H1 (cell line): ENCODE data around the gene OR2W1. TPM values are rescaled to one million over a fixed set of nuclear protein-coding genes. Genes with fewer than 3 reads are reported as not detected.

Experiments
- CTCF ChIA-PET: fragments of 300-600 bp; sonication (Branson Sonifier 250); formaldehyde crosslinking; loops from one replicate; lab custom pipeline; 2021; ENCODE audit not compliant: partially characterized antibody; lab: Charles Lee
- POLR2A ChIA-PET: fragments of 300-600 bp; sonication (Branson Sonifier 250); formaldehyde crosslinking; loops from one replicate; lab custom pipeline; 2021; ENCODE audit warnings: inconsistent platforms; ENCODE audit not compliant: partially characterized antibody; lab: Charles Lee
- DNase-seq, 2 experiments: peaks; one replicate each; pipeline versions ENCODE4 v3.0.0 to v3.0.0-alpha.2; 2010 to 2022; ENCODE audit warnings: low spot score in 2 of 2, low read depth in 1 of 2, mixed read lengths in 1 of 2
- FAIRE-seq: peaks from 2 replicates; lab custom pipeline; 2011; peaks lifted over from hg19 to GRCh38; lab: Jason Lieb, UNC
- H2AFZ ChIP-seq: 2 replicates; pipeline ENCODE4 v1.8.1; 2012; ENCODE audit warnings: low read length, inconsistent platforms
- H2AK5ac ChIP-seq: 2 replicates; pipeline ENCODE4 v1.6.1; 2013; ENCODE audit warnings: low read depth, low read length
- H2BK120ac ChIP-seq: replicated peaks from 2 replicates; pipeline ENCODE3; 2013; ENCODE audit warnings: low read depth, low read length, inconsistent platforms
- H2BK12ac ChIP-seq: 2 replicates; pipeline ENCODE4 v1.6.1; 2013; ENCODE audit warnings: low read depth, low read length
- H2BK15ac ChIP-seq: 2 replicates; pipeline ENCODE4 v1.6.1; 2013; ENCODE audit warnings: low read length
- H2BK20ac ChIP-seq: 2 replicates; pipeline ENCODE4 v1.6.1; 2013; ENCODE audit warnings: low read length
- H2BK5ac ChIP-seq: 2 replicates; pipeline ENCODE4 v1.6.1; 2013; ENCODE audit warnings: low read depth, low read length
- H3K14ac ChIP-seq: 2 replicates; pipeline ENCODE4 v1.6.1; 2013; ENCODE audit warnings: inconsistent platforms; ENCODE audit not compliant: insufficient read length
- H3K18ac ChIP-seq: 2 replicates; pipeline ENCODE4 v1.6.1; 2013; ENCODE audit warnings: low read length; ENCODE audit errors: extremely low read depth
- H3K23ac ChIP-seq: 2 replicates; pipeline ENCODE4 v1.6.1; 2013; ENCODE audit warnings: inconsistent platforms; ENCODE audit not compliant: insufficient read length
- H3K23me2 ChIP-seq: 2 replicates; pipeline ENCODE4 v1.6.1; 2013; ENCODE audit warnings: low read depth, low read length
- H3K27ac ChIP-seq: 2 replicates; pipeline ENCODE4 v1.6.1; 2011; ENCODE audit warnings: low read depth, low read length, inconsistent platforms
- H3K27me3 ChIP-seq, 4 experiments: replicated peaks in 1 of 4; 1 replicate in 1 of 4; 2 replicates in 3 of 4; pipeline versions ENCODE4 v1.6.1 to v1.8.1; 2011 to 2013; ENCODE audit warnings: low read length in 3 of 4, mild to moderate bottlenecking in 3 of 4, inconsistent platforms in 2 of 4, mixed read lengths in 2 of 4, moderate library complexity in 1 of 4; ENCODE audit not compliant: control insufficient read depth in 3 of 4, insufficient read depth in 3 of 4; ENCODE audit errors: extremely low read depth in 1 of 4
- H3K36me3 ChIP-seq, 4 experiments: 2 replicates each; pipeline versions ENCODE4 v1.6.1 to v1.8.1; 2011 to 2013; ENCODE audit warnings: mild to moderate bottlenecking in 4 of 4, low read length in 3 of 4, moderate library complexity in 2 of 4, control low read depth in 1 of 4, inconsistent platforms in 1 of 4; ENCODE audit not compliant: insufficient read depth in 4 of 4, control insufficient read depth in 2 of 4
- H3K4ac ChIP-seq: replicated peaks from 2 replicates; pipeline ENCODE3; 2013; ENCODE audit warnings: low read length, low read depth, mixed read lengths, inconsistent platforms; ENCODE audit not compliant: insufficient read length
- H3K4me1 ChIP-seq, 4 experiments: replicated peaks in 1 of 4; 1 replicate in 1 of 4; 2 replicates in 3 of 4; pipeline versions ENCODE4 v1.6.1 to v1.8.1; 2011 to 2013; ENCODE audit warnings: low read length in 3 of 4, inconsistent platforms in 2 of 4, mixed read lengths in 1 of 4; ENCODE audit not compliant: insufficient read depth in 4 of 4, control insufficient read depth in 3 of 4
- H3K4me2 ChIP-seq, 2 experiments: 2 replicates each; pipeline versions ENCODE4 v1.6.1 to v1.8.1; 2011 to 2013; ENCODE audit warnings: low read depth in 2 of 2, low read length in 2 of 2, control low read depth in 1 of 2, inconsistent platforms in 1 of 2, mild to moderate bottlenecking in 1 of 2; ENCODE audit not compliant: insufficient read depth in 1 of 2
- H3K4me3 ChIP-seq, 4 experiments: fragments of 200-600, 300-600 bp in 1 of 4; sonication (generic), shearing (Covaris generic), sonication (Bioruptor Twin) in 1 of 4; 2 replicates each; pipeline versions ENCODE4 v1.5.1 to v1.8.1; 2011 to 2016; ENCODE audit warnings: low read length in 4 of 4, low read depth in 3 of 4, control low read depth in 2 of 4, inconsistent platforms in 2 of 4, mild to moderate bottlenecking in 2 of 4, mixed read lengths in 1 of 4, moderate library complexity in 1 of 4; ENCODE audit not compliant: insufficient read depth in 2 of 4; ENCODE audit errors: extremely low read depth in 1 of 4
- H3K56ac ChIP-seq: replicated peaks from 2 replicates; pipeline ENCODE3; 2013; ENCODE audit warnings: low read depth, mild to moderate bottlenecking, mixed read lengths, low read length, inconsistent platforms; ENCODE audit not compliant: insufficient read length
- H3K79me1 ChIP-seq: 2 replicates; pipeline ENCODE4 v1.6.1; 2013; ENCODE audit warnings: low read depth, low read length, control low read depth
- H3K79me2 ChIP-seq, 2 experiments: 2 replicates each; pipeline versions ENCODE4 v1.6.1 to v1.8.1; 2012 to 2013; ENCODE audit warnings: low read length in 2 of 2, mild to moderate bottlenecking in 2 of 2, inconsistent platforms in 1 of 2; ENCODE audit not compliant: insufficient read depth in 2 of 2, control insufficient read depth in 1 of 2
- H3K9ac ChIP-seq, 4 experiments: replicated peaks in 1 of 4; 1 replicate in 1 of 4; 2 replicates in 3 of 4; pipeline versions ENCODE4 v1.6.1 to v1.8.1; 2011 to 2013; ENCODE audit warnings: low read depth in 3 of 4, low read length in 3 of 4, control low read depth in 2 of 4, mild to moderate bottlenecking in 2 of 4, moderate library complexity in 2 of 4, inconsistent platforms in 1 of 4; ENCODE audit errors: extremely low read depth in 1 of 4
- H3K9me3 ChIP-seq, 2 experiments: 2 replicates each; pipeline versions ENCODE4 v1.6.1 to v1.8.1; 2012 to 2013; ENCODE audit warnings: mild to moderate bottlenecking in 2 of 2, moderate library complexity in 2 of 2, control low read depth in 1 of 2, inconsistent platforms in 1 of 2, low read depth in 1 of 2, low read length in 1 of 2, mixed read lengths in 1 of 2; ENCODE audit not compliant: insufficient read depth in 2 of 2
- H4K20me1 ChIP-seq, 2 experiments: replicated peaks in 1 of 2; 2 replicates each; pipeline versions ENCODE3 to v1.8.1; 2011 to 2013; ENCODE audit warnings: inconsistent platforms in 2 of 2, low read length in 2 of 2, mild to moderate bottlenecking in 1 of 2; ENCODE audit not compliant: insufficient read depth in 2 of 2, control insufficient read depth in 1 of 2
- H4K5ac ChIP-seq: 2 replicates; pipeline ENCODE4 v1.6.1; 2013; ENCODE audit warnings: low read length, low read depth, mixed read lengths, inconsistent platforms; ENCODE audit not compliant: insufficient read length
- H4K8ac ChIP-seq: 2 replicates; pipeline ENCODE4 v1.8.0; 2013; ENCODE audit warnings: mild to moderate bottlenecking, moderate library complexity, low read length, inconsistent platforms; ENCODE audit not compliant: insufficient read depth; ENCODE audit errors: extremely low read depth
- H4K91ac ChIP-seq: replicated peaks from 2 replicates; pipeline ENCODE3; 2013; ENCODE audit warnings: low read length, mixed read lengths, inconsistent platforms; ENCODE audit not compliant: insufficient read length
- ASH2L ChIP-seq: fragments of 200-600, 300-600 bp; sonication (generic); IDR thresholded peaks from one replicate; pipeline ENCODE4 v1.7.1; 2017; ENCODE audit warnings: low read length
- CTBP2 ChIP-seq: IDR thresholded peaks from 2 replicates; pipeline ENCODE4 v1.7.0; 2011; ENCODE audit warnings: borderline replicate concordance, mild to moderate bottlenecking, moderate library complexity, mixed read lengths, low read length; ENCODE audit not compliant: insufficient read depth, insufficient read length
- GTF2F1 ChIP-seq: IDR thresholded peaks from 2 replicates; pipeline ENCODE4 v1.6.1; 2012; ENCODE audit warnings: low read depth, low read length, improper control_type of control experiment, borderline replicate concordance
- RBBP5 ChIP-seq: IDR thresholded peaks from 2 replicates; pipeline ENCODE4 v1.7.1; 2012; ENCODE audit warnings: low read depth, mild to moderate bottlenecking, inconsistent platforms, low read length, moderate library complexity, borderline replicate concordance
- SP1 ChIP-seq: IDR thresholded peaks from 2 replicates; pipeline ENCODE4 v1.6.1; 2011; ENCODE audit warnings: low read depth, low read length
- WGBS, 2 experiments: shearing (Covaris generic) in 1 of 2; methylation state at CpG; one replicate each; pipeline versions ENCODE4 v1.1.6 to v1.1.7; 2013 to 2015; ENCODE audit warnings: low lambda C conversion rate in 2 of 2, mixed read lengths in 2 of 2, inconsistent platforms in 1 of 2, low coverage in 1 of 2, missing lambda C conversion rate in 1 of 2; ENCODE audit not compliant: insufficient replicate concordance in 2 of 2, insufficient coverage in 1 of 2, insufficient read length in 1 of 2; ENCODE audit errors: extremely low coverage in 1 of 2, missing lambda C conversion rate in 1 of 2; 5-methylcytosine and 5-hydroxymethylcytosine counted together
- polyA plus RNA-seq, 7 experiments: library from polyadenylated mRNA; depleted of rRNA in 3 of 7; stranded (reverse) in 5 of 7; unstranded in 2 of 7; fragments of >200 nt in 5 of 7; fragments of 200-250 nt in 2 of 7; gene quantifications; 1 replicate in 5 of 7; 2 replicates in 1 of 7; 4 replicates in 1 of 7; pipeline versions ENCODE4 v1.2.1 to v1.2.3, GENCODE V29; 2011 to 2013; ENCODE audit warnings: missing spikeins in 2 of 7, mixed read lengths in 2 of 7
- total RNA-seq: library from RNA; stranded (reverse); fragmentation: NEBNext Ultra II Directional; extraction: Animal tissue kit (Norgen Biotek cat#: 25700); gene quantifications from 2 replicates; pipeline ENCODE4 v1.2.1, GENCODE V29; 2021
- TF ChIP-seq, protein P1 (sequence below): IDR thresholded peaks from 2 replicates; pipeline ENCODE4 v1.6.1; 2012; ENCODE audit warnings: inconsistent platforms

OR2W1 gene
- total and polyA plus RNA-seq, 2 of the 8 experiments (the other 6 are each of a cell fraction or from before 2014, with no cell fraction given) = not detected

DNA sequence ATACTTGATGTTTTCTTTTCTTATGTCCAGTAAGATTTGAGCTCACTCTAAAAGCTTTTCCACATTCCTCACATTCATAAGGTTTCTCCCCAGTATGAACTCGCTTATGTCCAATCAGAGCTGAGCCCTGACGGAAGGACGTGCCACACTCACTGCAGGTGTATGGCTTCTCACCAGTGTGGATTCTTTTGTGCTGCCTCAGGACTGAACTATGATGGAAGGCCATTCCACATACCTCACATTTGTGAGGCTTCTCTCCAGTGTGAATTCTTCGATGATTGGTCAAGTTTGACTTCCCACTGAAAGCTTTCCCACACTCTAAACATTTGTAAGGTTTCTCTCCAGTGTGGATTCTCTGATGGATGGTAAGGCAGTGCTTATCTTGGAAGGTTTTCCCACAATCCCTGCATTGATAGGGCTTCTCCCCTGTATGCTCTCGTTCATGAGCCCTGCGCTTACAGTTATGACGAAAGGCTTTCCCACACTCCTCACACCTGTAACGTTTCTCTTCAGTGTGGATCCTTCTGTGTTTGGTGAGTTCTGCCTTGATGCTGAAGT lies 49.8 kb downstream of the OR2W1 start:
- no peaks in the 10 kb centered on the region for H3K79me2 ChIP-seq
- no peaks in the 10 kb centered on the region; the same call in 1 of the 2 replicates for H3K23me2 ChIP-seq
- H3K4me2 ChIP-seq = no peak overlapping the region
- H3K18ac ChIP-seq = no peak overlapping the region
- H3K4ac ChIP-seq = no peak overlapping the region
- H2AK5ac ChIP-seq = no peak overlapping the region
- no peaks in the 10 kb centered on the region for H3K79me1 ChIP-seq
- H2BK120ac ChIP-seq = no peak overlapping the region
- H2AFZ ChIP-seq = no peak overlapping the region
- no peak overlapping the region for H2BK20ac ChIP-seq
- peaks cover 13 to 14% of the 10 kb centered on the region in 2 experiments; a peak in 3 of 4 replicates for H3K9me3 ChIP-seq
- H2BK5ac ChIP-seq = no peak overlapping the region
- no peak overlapping the region for H2BK12ac ChIP-seq
- TF ChIP-seq, protein P1, sequence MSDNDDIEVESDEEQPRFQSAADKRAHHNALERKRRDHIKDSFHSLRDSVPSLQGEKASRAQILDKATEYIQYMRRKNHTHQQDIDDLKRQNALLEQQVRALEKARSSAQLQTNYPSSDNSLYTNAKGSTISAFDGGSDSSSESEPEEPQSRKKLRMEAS = no peak
- TF ChIP-seq SP1 (no peak), GTF2F1 (no peak), RBBP5 (no peak), ASH2L (no peak), CTBP2 (no peak)
- H3K4me1 ChIP-seq = no peaks in the 10 kb centered on the region
- H3K9ac ChIP-seq = no peak overlapping the region
- no peak overlapping the region for H3K4me3 ChIP-seq
- FAIRE-seq (no peak), DNase-seq (no peak)
- H2BK15ac ChIP-seq = no peak overlapping the region
- H3K14ac ChIP-seq = no peak overlapping the region
- H4K8ac ChIP-seq = no peak overlapping the region
- 92% methylated on average over 8 of the region's 8 CpGs; no CpG with 5 or more reads in 1 of the 2 experiments for WGBS, 2 experiments
- ChIA-PET POLR2A (interaction anchor here (2.1 kb wide), 1 partner anchor 10 kb away, joined by 7 read pairs; the partner anchor contains the start of gene ZNF311), CTCF (no interaction called here)
- no peaks in the 10 kb centered on the region for H3K27me3 ChIP-seq
- H4K5ac ChIP-seq = no peak overlapping the region
- no peak overlapping the region for H3K56ac ChIP-seq
- H4K20me1 ChIP-seq = no peaks in the 10 kb centered on the region
- no peak overlapping the region for H4K91ac ChIP-seq
- no peak overlapping the region for H3K27ac ChIP-seq
- peaks cover 0 to 18% (median 4%) of the 10 kb centered on the region in 4 experiments; a peak in 5 of 8 replicates for H3K36me3 ChIP-seq
- H3K23ac ChIP-seq = no peak overlapping the region
